ENCODE results near the gene DHCR7. TPM values are rescaled to one million over a fixed set of nuclear protein-coding genes. Genes with fewer than 3 reads are reported as not detected.

DHCR7 gene
- total RNA-seq, 4 donors from 2014 or later = 9.0 to 23.8 (median 17.9) TPM

- no peak for TF ChIP-seq CTCF (IDR thresholded peaks at IDR 0.05; ENCODE audit: low read depth)
Observed at GRCh38 chr11:71436861-71437260, 11.3 kb downstream of the DHCR7 start.

DNA sequence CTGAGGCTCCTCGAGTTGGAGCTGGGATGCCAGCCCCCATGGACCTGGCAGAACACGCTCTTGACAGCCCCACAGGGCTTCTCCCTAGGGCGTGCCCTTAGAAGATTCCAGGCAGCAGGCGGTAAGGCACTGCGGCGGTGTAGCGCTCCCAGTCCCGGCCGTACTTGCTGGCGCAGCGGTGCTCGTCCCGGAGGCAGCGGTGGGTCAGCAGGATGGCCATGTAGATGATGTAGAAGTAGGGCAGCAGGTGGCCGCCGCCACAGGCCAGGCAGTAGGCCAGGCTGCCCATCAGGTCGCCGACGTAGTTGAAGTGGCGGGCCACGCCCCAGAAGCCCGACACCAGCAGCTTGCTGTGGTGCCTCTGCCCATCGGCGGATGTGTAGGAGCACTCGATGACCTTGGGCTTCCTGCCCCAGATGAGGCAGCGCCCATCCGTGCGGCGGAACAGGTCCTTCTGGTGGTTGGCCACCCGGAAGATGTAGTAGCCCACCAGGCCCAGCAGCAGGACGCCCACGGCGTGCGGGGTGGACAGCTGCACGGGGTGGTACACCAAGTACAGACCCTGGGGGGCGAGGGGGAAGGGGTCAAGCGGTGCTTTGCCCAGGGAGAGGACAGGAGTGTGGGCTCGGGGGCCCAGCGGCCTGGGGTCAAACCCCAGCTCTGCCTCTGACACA is 12.8 kb downstream of the DHCR7 start:
- TF ChIP-seq CTCF (IDR thresholded peaks at IDR 0.05; ENCODE audit: low read depth) = no peak

GRCh38 chr11:71434576-71435130 is 13.5 kb downstream of the DHCR7 start:
- no peak for TF ChIP-seq CTCF (IDR thresholded peaks at IDR 0.05; ENCODE audit: low read depth)

DNA sequence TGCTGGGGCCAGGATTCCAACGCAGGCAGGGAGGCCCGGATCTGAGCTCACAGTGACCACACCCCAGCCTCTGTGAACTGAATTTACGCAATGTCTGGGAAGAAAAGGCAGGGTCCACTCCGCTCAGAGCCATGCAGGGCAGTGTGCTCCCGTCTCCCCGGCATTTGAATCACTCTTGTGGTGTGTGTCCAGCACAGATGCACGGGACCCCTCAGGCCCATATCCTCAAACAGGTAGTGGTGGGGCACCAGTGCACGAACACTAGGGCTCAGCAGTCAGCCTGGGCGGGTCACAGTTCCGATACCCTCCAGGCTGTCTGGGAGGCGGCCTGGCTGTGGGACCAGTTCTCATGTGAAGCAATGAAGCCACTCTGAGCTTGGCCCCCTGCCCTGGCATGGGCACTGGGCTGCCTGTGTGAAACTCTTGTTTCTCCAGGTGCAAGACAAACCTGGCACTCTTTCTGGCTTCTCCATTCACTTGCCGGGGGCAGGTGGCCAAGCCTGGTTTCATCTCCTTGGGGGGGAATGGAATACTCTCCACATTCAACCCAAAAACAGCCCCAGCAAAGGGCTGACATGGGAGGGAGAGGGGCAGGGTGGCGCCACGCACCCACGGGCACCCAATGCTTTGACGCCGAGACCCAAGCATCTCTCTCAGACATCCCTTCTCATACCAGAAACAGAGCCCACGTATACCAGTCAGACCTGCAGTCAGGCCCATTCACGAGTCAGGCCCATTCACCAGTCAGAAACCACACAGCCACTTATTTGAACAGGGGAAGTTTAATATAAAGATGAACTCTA is 14.3 kb downstream of the DHCR7 start:
- no peak for TF ChIP-seq CTCF (IDR thresholded peaks at IDR 0.05; ENCODE audit: low read depth)

DNA sequence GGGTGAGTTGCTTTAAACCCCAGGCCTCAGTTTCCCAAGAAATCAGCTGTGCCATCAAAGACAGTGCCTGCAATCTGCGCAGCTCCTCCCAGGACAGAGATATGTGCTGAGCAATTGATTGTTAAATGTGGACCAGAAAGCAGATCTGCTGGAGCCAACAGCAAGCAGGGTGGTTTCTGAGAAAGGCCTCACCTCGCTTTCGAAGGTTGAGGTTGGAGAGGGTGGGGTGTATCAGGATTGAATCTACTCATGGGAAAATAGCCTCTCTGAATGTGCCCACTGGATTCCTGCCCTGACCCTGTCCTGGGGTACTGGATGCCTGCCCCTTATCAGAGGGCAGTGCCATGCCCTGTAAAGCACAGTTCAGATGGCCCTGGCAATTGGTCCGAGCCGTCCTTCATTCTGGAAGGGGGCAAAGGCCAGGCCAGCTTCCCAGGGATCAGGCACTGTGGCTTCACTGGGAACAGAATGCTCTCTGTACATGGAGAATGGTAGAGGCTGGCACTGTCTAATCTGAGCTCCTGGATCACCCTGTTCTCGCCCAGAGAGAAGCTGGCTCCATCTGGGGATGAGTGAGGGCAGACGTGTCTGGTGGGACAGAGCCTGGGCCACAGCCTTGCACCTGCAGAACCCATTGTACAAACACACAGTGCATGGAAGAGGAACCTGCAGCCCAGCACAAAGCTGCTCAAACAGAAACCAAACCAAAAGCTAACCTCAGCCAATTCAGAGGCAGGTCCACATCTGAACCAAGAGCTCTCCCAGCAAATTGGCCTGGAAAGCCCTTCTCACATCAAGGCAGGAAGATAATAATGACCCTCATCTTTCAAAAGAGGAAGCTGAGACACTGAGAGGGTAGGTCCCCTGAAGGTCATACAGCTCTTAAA is 15.2 kb downstream of the DHCR7 start:
- no peak for TF ChIP-seq CTCF (IDR thresholded peaks at IDR 0.05; ENCODE audit: low read depth)

- TF ChIP-seq CTCF (IDR thresholded peaks at IDR 0.05; ENCODE audit: low read depth) = no peak
Observed at GRCh38 chr11:71431271-71431670, 16.9 kb downstream of the DHCR7 start.
